Stomach (tissue), 9 donors: Measurements from ENCODE around the gene TSNAXIP1. TPM values are rescaled to one million over a fixed set of nuclear protein-coding genes. Genes with fewer than 3 reads are reported as not detected.

Experiments
- DNase-seq, 2 donors: peaks; one replicate each; pipeline versions ENCODE4 v3.0.0 to v3.0.0-alpha.2; 2013 to 2019
- H3K27ac ChIP-seq, 5 donors: fragments of 200-600 bp in 4 of 5; sonication (generic) in 4 of 5; one replicate each; pipeline ENCODE4 v1.5.1; 2013 to 2019; ENCODE audit warnings: mild to moderate bottlenecking in 1 of 5, moderate library complexity in 1 of 5
- H3K27me3 ChIP-seq, 3 donors: fragments of 200-600 bp; sonication (generic); one replicate each; pipeline ENCODE4 v1.5.1; 2017 to 2019; ENCODE audit warnings: mixed run types in 1 of 3
- H3K36me3 ChIP-seq, 4 donors: fragments of 200-600 bp; sonication (generic); 1 replicate in 3 of 4; 2 replicates in 1 of 4; pipeline ENCODE4 v1.5.1; 2016 to 2019
- H3K4me1 ChIP-seq, 4 donors: fragments of 200-600 bp; sonication (generic); one replicate each; pipeline ENCODE4 v1.5.1; 2016 to 2019
- H3K4me3 ChIP-seq, 4 donors: fragments of 200-600 bp; sonication (generic) in 3 of 4; one replicate each; pipeline ENCODE4 v1.5.1; 2016 to 2019; ENCODE audit warnings: mild to moderate bottlenecking in 1 of 4
- H3K9me3 ChIP-seq, 4 donors: fragments of 200-600 bp; sonication (generic); one replicate each; pipeline ENCODE4 v1.5.1; 2016 to 2019
- EP300 ChIP-seq: sonication (generic); formaldehyde crosslinking; IDR thresholded peaks from one replicate; pipeline ENCODE4 v1.6.1; 2017; ENCODE audit warnings: antibody characterized with exemption
- POLR2A ChIP-seq, 4 donors: fragments of 450-650 bp; IDR thresholded peaks; one replicate each; pipeline ENCODE4 v1.6.1; 2016; ENCODE audit warnings: antibody characterized with exemption in 4 of 4, control low read depth in 2 of 4, mild to moderate bottlenecking in 1 of 4, moderate library complexity in 1 of 4
- POLR2AphosphoS5 ChIP-seq, 3 donors: sonication (generic); formaldehyde crosslinking; IDR thresholded peaks; one replicate each; pipeline ENCODE4 v1.6.1; 2016; ENCODE audit warnings: antibody characterized with exemption in 3 of 3
- whole genome bisulfite sequencing, 5 donors: extraction: QIAGEN DNeasy Blood & Tissue Kit in 3 of 5; methylation state at CpG; one replicate each; pipeline versions ENCODE4 v1.1.5 to v1.1.7; 2013 to 2018; 5-methylcytosine and 5-hydroxymethylcytosine counted together
- intact Hi-C: fragments of 100-400 bp; cut with DNase I; formaldehyde crosslinking; loops from one replicate; pipeline ENCODE4 v1.15.1; 2023; ENCODE audit warnings: low total_unique reads
- polyA plus RNA-seq, 3 donors: library from polyadenylated mRNA; stranded (reverse); fragments of 200-250 nt; gene quantifications; one replicate each; pipeline ENCODE4 v1.2.3, GENCODE V29; 2013
- small RNA-seq, 4 donors: library from RNA; depleted of rRNA; stranded (forward); fragments of <200 nt; gene quantifications; one replicate each; pipeline ENCODE3, GENCODE V24; 2016
- total RNA-seq, 5 donors: library from RNA; depleted of rRNA; stranded (reverse); fragments of >200 nt; gene quantifications; one replicate each; pipeline versions ENCODE4 v1.1.0 to v1.2.3, GENCODE V29; 2014 to 2016
- TF ChIP-seq, protein P1 (sequence below), 7 experiments: fragments of 450-650 bp in 4 of 7; fragments of 200-600 bp in 3 of 7; sonication (generic) in 3 of 7; IDR thresholded peaks; one replicate each; pipeline ENCODE4 v1.5.1; 2016 to 2019; ENCODE audit warnings: antibody characterized with exemption in 7 of 7, control low read depth in 2 of 7, mild to moderate bottlenecking in 1 of 7
- donor health status: healthy with polysubstance abuse.
- donor health status: Bipolar disorder and iron deficiency.
- donor health status: healthy.

Gene TSNAXIP1
- total and polyA plus RNA-seq, 8 donors = 0.45 to 25.7 (median 1.2) TPM; not detected in 1

DNA sequence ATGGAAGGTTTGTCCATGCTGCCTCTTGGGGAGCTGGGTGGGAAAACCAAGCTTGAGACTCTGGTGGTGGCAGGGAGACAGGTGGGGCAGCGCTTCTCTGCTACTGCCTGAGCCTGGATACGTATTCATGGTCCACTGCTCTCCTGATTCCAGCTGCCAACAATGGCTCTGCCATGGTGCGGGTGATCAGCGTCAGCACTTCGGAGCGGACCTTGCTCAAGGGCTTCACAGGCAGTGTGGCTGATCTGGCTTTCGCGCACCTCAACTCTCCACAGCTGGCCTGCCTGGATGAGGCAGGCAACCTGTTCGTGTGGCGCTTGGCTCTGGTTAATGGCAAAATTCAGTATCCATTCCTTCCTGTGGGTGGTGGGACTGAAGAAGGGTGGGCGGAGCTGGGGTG lies 70.4 kb downstream of the TSNAXIP1 start:
- Histone ChIP-seq H3K9me3 (no peaks in the 10 kb centered on the region), H3K36me3 (peaks cover 59 to 64% (median 63%) of the 10 kb centered on the region in 4 donors), H3K4me1 (peaks cover 16 to 40% (median 35%) of the 10 kb centered on the region in 4 donors), H3K4me3 (no peak overlapping the region), H3K27ac (no peak overlapping the region), H3K27me3 (no peaks in the 10 kb centered on the region)
- DNase-seq = no peak
- intact Hi-C loops = no loop called here
- TF ChIP-seq EP300 (no peak), POLR2AphosphoS5 (IDR thresholded peaks at IDR 0.05) (no peak), POLR2A (IDR thresholded peaks at IDR 0.05) (no peak)
- TF ChIP-seq, protein P1, sequence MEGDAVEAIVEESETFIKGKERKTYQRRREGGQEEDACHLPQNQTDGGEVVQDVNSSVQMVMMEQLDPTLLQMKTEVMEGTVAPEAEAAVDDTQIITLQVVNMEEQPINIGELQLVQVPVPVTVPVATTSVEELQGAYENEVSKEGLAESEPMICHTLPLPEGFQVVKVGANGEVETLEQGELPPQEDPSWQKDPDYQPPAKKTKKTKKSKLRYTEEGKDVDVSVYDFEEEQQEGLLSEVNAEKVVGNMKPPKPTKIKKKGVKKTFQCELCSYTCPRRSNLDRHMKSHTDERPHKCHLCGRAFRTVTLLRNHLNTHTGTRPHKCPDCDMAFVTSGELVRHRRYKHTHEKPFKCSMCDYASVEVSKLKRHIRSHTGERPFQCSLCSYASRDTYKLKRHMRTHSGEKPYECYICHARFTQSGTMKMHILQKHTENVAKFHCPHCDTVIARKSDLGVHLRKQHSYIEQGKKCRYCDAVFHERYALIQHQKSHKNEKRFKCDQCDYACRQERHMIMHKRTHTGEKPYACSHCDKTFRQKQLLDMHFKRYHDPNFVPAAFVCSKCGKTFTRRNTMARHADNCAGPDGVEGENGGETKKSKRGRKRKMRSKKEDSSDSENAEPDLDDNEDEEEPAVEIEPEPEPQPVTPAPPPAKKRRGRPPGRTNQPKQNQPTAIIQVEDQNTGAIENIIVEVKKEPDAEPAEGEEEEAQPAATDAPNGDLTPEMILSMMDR (IDR thresholded peaks at IDR 0.05) = no peak
- WGBS, 5 donors = 89 to 99% (median 96%) methylated on average over 7 to 11 of the region's 11 CpGs

Small RNAs within 50 kb of the gene (small RNA-seq; reads per million reads assigned to genes)
- 0 reads per million in 4 donors for gene AC040162.2

Other genes with a start within 250 kb of the TSNAXIP1 start
- 10 to 100 TPM; 29.2 to 47.3 (median 38.8) TPM for gene CTCF, start 244.4 kb upstream of the TSNAXIP1 start, total RNA-seq
- gene CTCF, start 244.4 kb upstream of the TSNAXIP1 start, polyA plus RNA-seq = 10 to 100 TPM; 15.0 to 19.9 (median 17.9) TPM
- gene CARMIL2, start 161.7 kb upstream of the TSNAXIP1 start, total RNA-seq = 10 to 100 TPM in 1 of 5 donors, 1 to 10 TPM in 2, under 1 TPM in 2; 0.18 to 28.1 (median 1.0) TPM
- gene CARMIL2, start 161.7 kb upstream of the TSNAXIP1 start, polyA plus RNA-seq = 1 to 10 TPM in 2 of 3 donors, under 1 TPM in 1; 0.46 to 2.4 (median 2.0) TPM
- gene ACD, start 146.6 kb upstream of the TSNAXIP1 start, total RNA-seq = 10 to 100 TPM in 2 of 5 donors, 1 to 10 TPM in 2, under 1 TPM in 1; 0.87 to 30.3 (median 5.3) TPM
- 10 to 100 TPM; 12.0 to 17.1 (median 16.2) TPM for gene ACD, start 146.6 kb upstream of the TSNAXIP1 start, polyA plus RNA-seq
- gene PARD6A, start 145.9 kb upstream of the TSNAXIP1 start, total RNA-seq = 10 to 100 TPM in 3 of 5 donors, 1 to 10 TPM in 2; 1.1 to 56.7 (median 14.6) TPM
- 1 to 10 TPM; 3.5 to 7.2 (median 7.0) TPM for gene PARD6A, start 145.9 kb upstream of the TSNAXIP1 start, polyA plus RNA-seq
- gene ENKD1, start 140.1 kb upstream of the TSNAXIP1 start, total RNA-seq = 100 to 1,000 TPM in 1 of 5 donors, 10 to 100 TPM in 2, 1 to 10 TPM in 2; 5.8 to 113 (median 10.4) TPM
- 10 to 100 TPM; 19.7 to 31.5 (median 20.5) TPM for gene ENKD1, start 140.1 kb upstream of the TSNAXIP1 start, polyA plus RNA-seq
- 10 to 100 TPM in 1 of 5 donors, 1 to 10 TPM in 1, not detected in 3; 3.5 to 83.0 TPM for gene C16orf86, start 140.1 kb upstream of the TSNAXIP1 start, total RNA-seq
- gene C16orf86, start 140.1 kb upstream of the TSNAXIP1 start, polyA plus RNA-seq = 1 to 10 TPM; 3.2 to 3.6 (median 3.4) TPM
- 10 to 100 TPM in 4 of 5 donors, 1 to 10 TPM in 1; 7.6 to 87.5 (median 13.3) TPM for gene GFOD2, start 87.6 kb upstream of the TSNAXIP1 start, total RNA-seq
- 10 to 100 TPM in 1 of 3 donors, 1 to 10 TPM in 2; 8.6 to 13.4 (median 10.0) TPM for gene GFOD2, start 87.6 kb upstream of the TSNAXIP1 start, polyA plus RNA-seq
- 10 to 100 TPM in 3 of 5 donors, 1 to 10 TPM in 2; 7.8 to 37.3 (median 13.0) TPM for gene RANBP10, start 329 bp upstream of the TSNAXIP1 start, total RNA-seq
- gene RANBP10, start 329 bp upstream of the TSNAXIP1 start, polyA plus RNA-seq = 1 to 10 TPM; 2.9 to 6.9 (median 4.2) TPM
- gene THAP11, start 35.4 kb downstream of the TSNAXIP1 start, total RNA-seq = 100 to 1,000 TPM in 1 of 5 donors, 10 to 100 TPM in 4; 12.5 to 109 (median 53.9) TPM
- gene THAP11, start 35.4 kb downstream of the TSNAXIP1 start, polyA plus RNA-seq = 10 to 100 TPM; 15.8 to 25.7 (median 18.7) TPM
- 10 to 100 TPM in 4 of 5 donors, 1 to 10 TPM in 1; 9.3 to 64.7 (median 25.7) TPM for gene NUTF2, start 40.0 kb downstream of the TSNAXIP1 start, total RNA-seq
- 100 to 1,000 TPM in 2 of 3 donors, 10 to 100 TPM in 1; 92.0 to 125 (median 112) TPM for gene NUTF2, start 40.0 kb downstream of the TSNAXIP1 start, polyA plus RNA-seq
- 10 to 100 TPM; 27.4 to 80.7 (median 71.0) TPM for gene CENPT, start 40.8 kb downstream of the TSNAXIP1 start, total RNA-seq
- gene CENPT, start 40.8 kb downstream of the TSNAXIP1 start, polyA plus RNA-seq = 10 to 100 TPM; 36.8 to 64.8 (median 48.3) TPM
- 100 to 1,000 TPM in 2 of 5 donors, 10 to 100 TPM in 3; 41.5 to 141 (median 58.5) TPM for gene EDC4, start 66.2 kb downstream of the TSNAXIP1 start, total RNA-seq
- gene EDC4, start 66.2 kb downstream of the TSNAXIP1 start, polyA plus RNA-seq = 10 to 100 TPM; 22.0 to 27.6 (median 22.2) TPM
- not detected for gene NRN1L, start 78.0 kb downstream of the TSNAXIP1 start, total RNA-seq
- 1 to 10 TPM in 2 of 3 donors, not detected in 1; 2.0 to 2.7 TPM for gene NRN1L, start 78.0 kb downstream of the TSNAXIP1 start, polyA plus RNA-seq
- gene PSKH1, start 86.4 kb downstream of the TSNAXIP1 start, total RNA-seq = 10 to 100 TPM; 17.5 to 93.7 (median 26.1) TPM
- 10 to 100 TPM; 10.2 to 26.5 (median 13.4) TPM for gene PSKH1, start 86.4 kb downstream of the TSNAXIP1 start, polyA plus RNA-seq
- gene CTRL, start 125.0 kb downstream of the TSNAXIP1 start, total RNA-seq = 10 to 100 TPM in 1 of 5 donors, 1 to 10 TPM in 2, under 1 TPM in 1, not detected in 1; 0.37 to 11.0 (median 4.0) TPM
- 1 to 10 TPM in 2 of 3 donors, under 1 TPM in 1; 0.62 to 2.1 (median 1.3) TPM for gene CTRL, start 125.0 kb downstream of the TSNAXIP1 start, polyA plus RNA-seq
- gene PSMB10, start 130.0 kb downstream of the TSNAXIP1 start, total RNA-seq = 10 to 100 TPM; 22.8 to 85.8 (median 52.5) TPM
- 100 to 1,000 TPM; 128 to 205 (median 134) TPM for gene PSMB10, start 130.0 kb downstream of the TSNAXIP1 start, polyA plus RNA-seq
- gene LCAT, start 137.2 kb downstream of the TSNAXIP1 start, total RNA-seq = 10 to 100 TPM; 10.1 to 20.1 (median 12.8) TPM
- 10 to 100 TPM; 18.6 to 20.7 (median 19.2) TPM for gene LCAT, start 137.2 kb downstream of the TSNAXIP1 start, polyA plus RNA-seq
- gene SLC12A4, start 161.7 kb downstream of the TSNAXIP1 start, total RNA-seq = 100 to 1,000 TPM in 1 of 5 donors, 10 to 100 TPM in 4; 12.7 to 136 (median 25.9) TPM
- 10 to 100 TPM in 2 of 3 donors, 1 to 10 TPM in 1; 5.7 to 19.8 (median 16.2) TPM for gene SLC12A4, start 161.7 kb downstream of the TSNAXIP1 start, polyA plus RNA-seq
- gene DPEP3, start 173.6 kb downstream of the TSNAXIP1 start, total RNA-seq = not detected
- not detected for gene DPEP3, start 173.6 kb downstream of the TSNAXIP1 start, polyA plus RNA-seq
- 1 to 10 TPM in 3 of 5 donors, not detected in 2; 2.4 to 5.2 (median 3.1) TPM for gene DPEP2, start 192.6 kb downstream of the TSNAXIP1 start, total RNA-seq
- gene DPEP2, start 192.6 kb downstream of the TSNAXIP1 start, polyA plus RNA-seq = under 1 TPM; 0.61 to 0.95 (median 0.75) TPM
- gene DPEP2NB, start 209.0 kb downstream of the TSNAXIP1 start, total RNA-seq = not detected
- not detected for gene DPEP2NB, start 209.0 kb downstream of the TSNAXIP1 start, polyA plus RNA-seq
- gene DDX28, start 216.3 kb downstream of the TSNAXIP1 start, total RNA-seq = 1 to 10 TPM in 3 of 5 donors, not detected in 2; 4.6 to 8.9 (median 7.3) TPM
- gene DDX28, start 216.3 kb downstream of the TSNAXIP1 start, polyA plus RNA-seq = 1 to 10 TPM; 6.3 to 9.7 (median 7.3) TPM
- 10 to 100 TPM in 4 of 5 donors, under 1 TPM in 1; 0.45 to 27.5 (median 15.2) TPM for gene DUS2, start 216.4 kb downstream of the TSNAXIP1 start, total RNA-seq
- gene DUS2, start 216.4 kb downstream of the TSNAXIP1 start, polyA plus RNA-seq = 1 to 10 TPM; 4.3 to 9.5 (median 5.0) TPM